HG03045 (cell line): Measurements from ENCODE around the gene CCDC197.

Experiments used
- ATAC-seq: cut with Tn5 transposase; IDR thresholded peaks from one replicate; pipeline ENCODE4 v1.9.1; 2021; ENCODE audit warnings: mild to moderate bottlenecking, moderate library complexity; ENCODE audit not compliant: unreplicated experiment

Gene CCDC197

GRCh38 chr14:94040796-94041195 is 43.7 kb downstream of the CCDC197 start:
- no peak for ATAC-seq

GRCh38 chr14:94041551-94042346 is 44.6 kb downstream of the CCDC197 start:
- ATAC-seq, result no peak

- no peak for ATAC-seq
Observed at GRCh38 chr14:94042433-94043091, 45.5 kb downstream of the CCDC197 start.

GRCh38 chr14:94043111-94043755 is 46.1 kb downstream of the CCDC197 start:
- ATAC-seq, result no peak

- no peak for ATAC-seq
Observed at GRCh38 chr14:94043756-94044475, 46.8 kb downstream of the CCDC197 start.

- no peak for ATAC-seq
Observed at GRCh38 chr14:94044476-94045091, 47.5 kb downstream of the CCDC197 start.

GRCh38 chr14:94045101-94045500 is 48.0 kb downstream of the CCDC197 start:
- ATAC-seq, result no peak

GRCh38 chr14:94045563-94046345 is 48.7 kb downstream of the CCDC197 start:
- ATAC-seq, result no peak

- no peak for ATAC-seq
Observed at GRCh38 chr14:94046696-94047250, 49.7 kb downstream of the CCDC197 start.

GRCh38 chr14:94047581-94047980 is 50.5 kb downstream of the CCDC197 start:
- no peak for ATAC-seq

GRCh38 chr14:94048691-94049624 is 51.9 kb downstream of the CCDC197 start:
- no peak for ATAC-seq

- ATAC-seq, result no peak
Observed at GRCh38 chr14:94049625-94050023, 52.5 kb downstream of the CCDC197 start.

- ATAC-seq, result no peak
Observed at GRCh38 chr14:94050231-94050880, 53.3 kb downstream of the CCDC197 start.

GRCh38 chr14:94051115-94051514 is 54.0 kb downstream of the CCDC197 start:
- no peak for ATAC-seq

GRCh38 chr14:94051779-94052178 is 54.7 kb downstream of the CCDC197 start:
- no peak for ATAC-seq

GRCh38 chr14:94052199-94052598 is 55.1 kb downstream of the CCDC197 start:
- ATAC-seq, result no peak

- no peak for ATAC-seq
Observed at GRCh38 chr14:94052662-94053061, 55.6 kb downstream of the CCDC197 start.

GRCh38 chr14:94054401-94054800 is 57.3 kb downstream of the CCDC197 start:
- ATAC-seq, result no peak
